Measurements from ENCODE around the gene CKAP2L.

CKAP2L gene

DNA sequence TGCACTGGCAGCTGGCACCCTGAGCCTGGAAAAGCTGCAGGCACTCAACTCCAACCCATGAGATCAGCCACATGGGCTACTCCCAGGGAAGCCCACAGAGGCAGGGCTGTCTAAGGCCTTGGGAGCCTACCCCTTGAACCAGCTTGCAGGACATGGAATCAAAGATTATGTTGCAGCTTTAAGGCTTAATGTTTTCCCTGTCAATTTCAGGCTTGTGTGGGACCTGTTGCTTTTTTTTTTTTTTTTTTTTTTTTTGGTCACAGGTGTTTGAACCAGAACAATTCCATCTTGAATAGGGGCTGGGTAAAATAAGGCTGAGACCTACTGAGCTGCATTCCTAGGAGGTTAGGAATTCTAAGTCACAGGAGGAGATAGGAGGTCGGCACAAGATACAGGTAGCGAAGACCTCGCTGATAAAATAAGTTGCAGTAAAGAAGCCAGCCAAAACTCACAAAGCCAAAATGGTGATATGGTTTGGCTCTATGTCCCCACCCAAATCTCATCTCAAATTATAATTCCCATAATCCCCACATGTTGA is 27.4 kb upstream of the CKAP2L start:
- DNase-seq (ENCODE audit: low read depth in 1 of 2, low spot score in 1 of 2) = no peak

GRCh38 chr2:112791019-112791418 is 26.6 kb upstream of the CKAP2L start:
- no peak for DNase-seq (ENCODE audit: low read depth in 1 of 2, low spot score in 1 of 2)

DNA sequence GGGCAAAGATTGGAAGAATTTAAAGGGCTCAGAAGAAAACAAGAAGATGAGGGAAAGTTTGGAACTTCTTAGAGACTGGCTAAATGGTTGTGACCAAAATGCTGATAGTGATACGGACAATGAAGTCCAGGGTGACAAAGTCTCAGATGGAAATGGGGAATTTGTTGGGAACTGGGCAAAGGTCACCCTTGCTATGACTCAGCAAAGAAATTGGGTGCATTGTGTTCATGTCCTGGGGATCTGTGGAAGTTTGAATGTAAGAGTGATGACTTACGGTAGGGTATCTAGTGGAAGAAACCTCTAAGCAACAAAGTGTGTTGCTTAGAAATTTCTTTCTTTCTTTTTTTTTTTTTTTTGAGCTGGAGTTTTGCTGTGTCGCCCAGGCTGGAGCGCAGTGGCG is 25.9 kb upstream of the CKAP2L start:
- no peak for DNase-seq (ENCODE audit: low read depth in 1 of 2, low spot score in 1 of 2)

DNA sequence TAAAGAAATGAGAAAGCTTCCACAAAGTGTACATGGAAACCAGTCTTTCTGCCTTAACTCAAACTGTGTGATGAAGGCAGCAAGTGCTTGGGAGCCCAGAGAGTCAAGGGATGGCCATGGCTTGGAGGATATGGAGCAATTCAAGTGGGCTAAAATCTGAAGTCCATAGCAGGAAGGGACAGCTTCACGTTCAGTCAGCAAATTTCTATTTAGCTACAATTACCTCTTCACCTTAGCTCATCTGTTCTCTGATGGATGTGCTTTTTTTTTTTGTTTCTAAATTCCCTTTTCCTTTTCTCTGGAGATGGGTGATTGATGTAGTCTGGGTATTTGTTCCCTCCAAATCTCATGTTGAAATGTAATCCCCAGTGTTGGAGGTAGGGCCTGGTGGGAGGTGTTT is 24.8 kb upstream of the CKAP2L start:
- no peak for DNase-seq (ENCODE audit: low read depth in 1 of 2, low spot score in 1 of 2)

- no peak for DNase-seq (ENCODE audit: low read depth in 1 of 2, low spot score in 1 of 2)
Measured at GRCh38 chr2:112788653-112789052, 24.2 kb upstream of the CKAP2L start.

GRCh38 chr2:112787729-112788393 is 23.5 kb upstream of the CKAP2L start:
- DNase-seq (ENCODE audit: low read depth in 1 of 2, low spot score in 1 of 2) = no peak

DNA sequence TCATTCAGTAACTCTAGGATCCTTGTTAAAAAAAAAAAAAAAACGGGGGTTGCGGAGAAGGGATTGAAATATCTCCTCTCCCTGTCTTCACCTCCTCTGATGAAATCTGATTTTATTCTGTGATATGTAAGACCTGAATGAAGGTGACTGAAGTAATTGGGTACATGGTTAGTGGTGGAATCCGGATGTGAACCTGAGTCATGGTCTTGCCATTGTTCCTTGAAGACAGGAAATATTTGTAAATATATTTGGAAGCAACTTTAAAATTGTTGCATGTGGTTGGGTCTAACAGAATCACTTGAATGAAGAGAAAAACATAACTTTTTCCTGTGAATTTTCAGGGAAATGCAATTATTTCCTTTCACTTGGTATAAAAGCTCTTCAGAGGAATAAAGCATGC is 22.9 kb upstream of the CKAP2L start:
- no peak for DNase-seq (ENCODE audit: low read depth in 1 of 2, low spot score in 1 of 2)

DNA sequence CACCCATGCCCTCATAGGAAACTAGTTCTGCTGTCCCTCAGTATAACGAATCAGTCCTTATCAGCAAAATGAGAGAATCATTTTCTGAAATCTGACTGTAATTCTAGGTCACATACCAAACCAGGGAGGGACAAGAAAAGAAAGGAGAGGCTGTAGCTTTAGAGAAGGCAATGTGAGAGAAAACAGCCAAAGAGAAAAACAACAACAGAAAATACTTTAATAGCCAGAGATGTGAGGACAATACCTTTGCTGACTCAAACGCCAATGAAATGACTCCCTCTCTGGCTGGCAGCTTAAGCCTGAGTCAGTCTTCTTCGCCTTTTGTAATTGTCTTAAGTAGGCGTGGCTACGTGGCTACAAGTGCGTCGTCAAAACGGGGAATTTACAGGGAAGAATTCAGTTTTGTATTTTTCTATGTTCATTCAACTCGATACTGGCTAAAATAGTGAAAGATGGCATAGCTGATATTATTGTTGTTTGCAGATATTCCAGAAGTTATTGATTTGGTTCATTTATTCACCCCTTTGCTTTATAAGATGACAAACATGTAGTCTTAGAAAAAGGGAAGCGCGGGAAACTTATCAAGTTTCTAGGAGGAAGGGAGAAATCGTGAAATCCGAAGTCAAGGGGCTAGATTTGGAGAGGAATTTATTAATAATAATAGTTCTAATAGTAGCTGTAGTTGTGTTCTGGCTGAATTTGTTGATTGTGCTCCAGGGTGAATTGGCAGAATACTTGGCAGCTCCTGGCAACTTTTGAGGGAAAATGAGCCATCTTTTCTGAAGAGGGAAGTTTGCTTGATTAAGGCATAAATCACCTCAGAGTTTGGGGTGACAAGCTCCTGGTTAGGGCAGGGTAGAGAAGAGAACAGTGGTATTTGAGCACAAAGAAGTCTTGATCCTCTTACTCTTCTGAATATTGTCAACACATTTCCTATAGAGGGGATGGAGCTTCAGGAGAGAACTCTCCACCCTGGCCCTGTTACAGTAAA is 20.1 kb upstream of the CKAP2L start, which contains the start of gene IL1A:
TSS of gene IL1A (minus strand) at position 295 of the 991 bp plus-strand sequence. CDS start 723 bp downstream, outside the sequence.
- DNase-seq (ENCODE audit: low read depth in 1 of 2, low spot score in 1 of 2) = no peak

DNA sequence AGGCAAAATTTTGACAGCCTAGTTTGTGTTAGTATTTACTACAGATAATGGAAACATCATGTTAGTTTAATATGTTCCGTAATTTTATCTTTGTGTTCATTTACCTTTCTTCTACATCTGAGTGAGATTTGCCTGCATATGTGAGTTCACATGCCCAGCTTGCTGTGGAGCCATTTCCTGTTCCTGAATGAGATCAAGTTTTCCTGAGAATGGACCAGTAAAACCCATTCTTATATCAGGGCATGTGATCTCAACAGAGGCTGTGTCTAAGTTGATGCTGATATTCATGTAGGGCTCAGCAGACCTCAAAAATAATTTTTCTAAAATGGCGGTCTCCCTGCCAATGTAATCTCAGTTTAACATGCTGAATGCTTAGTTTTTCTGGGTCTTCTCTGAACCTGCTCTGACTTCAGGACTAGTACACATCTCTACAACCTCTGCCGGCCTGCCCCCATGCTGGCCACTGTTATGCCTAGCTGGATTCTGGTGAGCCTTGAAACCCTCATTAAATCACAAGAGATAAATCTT is 18.8 kb upstream of the CKAP2L start:
- DNase-seq (ENCODE audit: low read depth in 1 of 2, low spot score in 1 of 2) = no peak

- no peak for DNase-seq (ENCODE audit: low read depth in 1 of 2, low spot score in 1 of 2)
Measured at GRCh38 chr2:112782234-112782799, 17.9 kb upstream of the CKAP2L start.

- DNase-seq (ENCODE audit: low read depth in 1 of 2, low spot score in 1 of 2) = no peak
Measured at GRCh38 chr2:112779598-112779997, 15.2 kb upstream of the CKAP2L start.

DNA sequence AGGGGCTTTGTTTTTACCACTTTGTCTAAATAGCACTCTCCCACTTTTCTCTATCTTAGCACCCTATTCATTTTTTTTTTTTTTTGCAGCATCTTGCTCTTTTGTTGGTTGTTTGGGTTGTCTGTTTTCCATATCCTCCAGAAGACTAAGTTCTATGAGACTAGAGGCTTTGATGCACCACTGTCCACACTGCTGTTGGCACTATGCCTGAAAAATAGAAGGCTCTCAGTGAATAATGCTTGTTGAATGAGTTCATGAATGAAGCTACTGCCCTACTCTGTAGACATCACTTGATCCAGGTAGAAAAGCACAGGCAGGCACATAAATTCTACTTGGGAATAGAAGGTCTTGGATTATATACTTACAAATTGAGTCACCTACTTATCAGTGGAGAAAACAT is 12.6 kb upstream of the CKAP2L start:
- DNase-seq (ENCODE audit: low read depth in 1 of 2, low spot score in 1 of 2) = no peak

GRCh38 chr2:112776113-112776512 is 11.7 kb upstream of the CKAP2L start:
- no peak for DNase-seq (ENCODE audit: low read depth in 1 of 2, low spot score in 1 of 2)

GRCh38 chr2:112774536-112775285 is 10.3 kb upstream of the CKAP2L start:
- DNase-seq (ENCODE audit: low read depth in 1 of 2, low spot score in 1 of 2) = no peak

DNA sequence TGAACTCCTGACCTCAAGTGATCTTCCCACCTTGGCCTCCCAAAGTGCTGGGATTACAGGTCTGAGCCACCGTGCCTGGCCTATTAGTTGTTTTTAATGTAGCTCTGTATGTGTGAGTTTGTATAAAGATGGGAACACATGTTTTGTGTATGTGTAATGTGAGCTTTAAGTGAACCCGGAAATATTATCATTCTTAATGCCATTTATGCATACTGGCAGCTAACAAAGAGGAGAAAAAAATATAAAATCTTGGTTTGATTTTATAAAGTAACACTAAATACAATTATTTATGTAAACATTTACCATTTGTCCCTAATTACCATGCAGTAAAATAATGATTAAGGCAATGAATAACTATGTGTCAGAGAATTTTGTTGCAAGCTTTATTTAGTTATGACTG is 9.1 kb upstream of the CKAP2L start:
- DNase-seq (ENCODE audit: low read depth in 1 of 2, low spot score in 1 of 2) = no peak

GRCh38 chr2:112772911-112773475 is 8.6 kb upstream of the CKAP2L start:
- no peak for DNase-seq (ENCODE audit: low read depth in 1 of 2, low spot score in 1 of 2)

GRCh38 chr2:112772322-112772721 is 7.9 kb upstream of the CKAP2L start:
- no peak for DNase-seq (ENCODE audit: low read depth in 1 of 2, low spot score in 1 of 2)

DNA sequence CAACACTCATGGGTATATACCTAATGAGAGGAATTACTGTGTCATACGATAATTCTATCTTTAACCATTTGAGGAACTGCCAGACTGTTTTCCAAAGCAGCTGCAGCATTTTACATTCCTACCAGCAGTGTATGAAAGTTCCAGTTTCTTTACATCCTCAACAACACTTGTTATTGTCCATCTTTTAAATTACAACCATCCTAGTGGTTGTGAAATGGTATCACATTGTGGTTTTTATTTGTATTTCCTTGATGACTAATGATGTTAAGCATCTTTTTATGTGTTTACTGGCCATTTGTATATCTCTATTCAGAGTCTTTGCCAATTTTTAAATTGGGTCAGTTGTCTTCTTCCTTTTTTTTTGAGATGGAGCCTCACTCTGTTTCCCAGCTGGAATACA is 4.0 kb upstream of the CKAP2L start:
- DNase-seq (ENCODE audit: low read depth in 1 of 2, low spot score in 1 of 2) = no peak

DNA sequence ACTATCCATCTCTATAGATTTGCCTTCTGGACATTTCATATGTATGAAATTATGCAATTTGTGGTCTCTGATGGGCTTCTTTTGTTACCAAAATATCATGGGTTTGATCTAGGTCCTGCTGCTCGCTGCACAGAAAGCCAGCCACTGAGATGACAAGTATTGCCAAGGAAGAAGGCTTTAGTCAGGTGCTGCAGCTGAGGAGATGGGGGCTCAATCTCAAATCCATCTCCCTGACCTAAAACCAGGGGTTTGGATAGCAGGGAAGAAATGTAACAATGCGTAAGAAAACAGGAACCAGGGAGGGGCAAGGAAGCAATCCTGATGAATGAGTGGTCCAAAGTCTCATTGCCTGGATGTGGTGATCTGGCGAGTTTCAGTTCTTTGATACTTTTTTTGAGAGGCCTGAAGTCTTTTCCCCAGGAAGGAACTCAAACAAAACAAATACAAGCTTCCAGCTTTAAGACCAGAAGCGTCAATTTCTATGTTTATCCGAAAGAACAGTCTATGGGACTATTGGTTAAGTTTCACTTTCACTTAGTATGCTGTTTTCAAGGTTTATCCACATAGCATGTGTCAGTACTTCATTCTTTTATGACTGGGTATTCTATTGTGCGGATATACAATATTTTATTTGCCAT is 3.4 kb upstream of the CKAP2L start:
- no peak for DNase-seq (ENCODE audit: low read depth in 1 of 2, low spot score in 1 of 2)

GRCh38 chr2:112765251-112765650 is 842 bp upstream of the CKAP2L start:
- no peak for DNase-seq (ENCODE audit: low read depth in 1 of 2, low spot score in 1 of 2)
